Activated naive CD8-positive, alpha-beta T cell treated with anti-CD3 and anti-CD28 coated beads, Interleukin-2, amount 50 U/mL, for 16 hours (primary cell): ENCODE measurements around the gene ZBTB17.
A peak's percentile ranks its signal among the peaks of the same experiment; 100 is the strongest.

ENCODE experiments used
- DNase-seq: peaks from one replicate; pipeline ENCODE4 v3.0.0-alpha.2; 2020; ENCODE audit warnings: low read depth, low spot score

Gene ZBTB17

DNA sequence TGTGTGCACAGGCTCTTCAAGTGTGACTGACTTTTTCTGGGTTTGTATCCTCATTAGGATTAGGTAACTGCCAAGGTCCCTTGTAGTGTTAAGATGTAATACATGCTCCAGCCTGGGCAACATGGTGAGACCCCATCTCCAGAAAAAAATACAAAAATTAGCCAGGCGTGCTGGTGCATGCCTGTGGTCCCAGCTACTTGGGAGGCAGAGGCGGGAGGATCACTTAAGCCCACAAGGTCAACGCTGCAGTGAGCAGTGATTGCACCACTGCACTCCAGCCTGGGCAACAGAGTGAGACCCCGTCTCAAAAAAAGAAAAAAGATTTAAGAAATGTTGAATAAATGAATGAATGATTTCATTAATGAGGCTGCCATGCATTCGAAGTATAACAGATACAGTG lies 15.1 kb downstream of the ZBTB17 start:
- DNase-seq = no peak

DNA sequence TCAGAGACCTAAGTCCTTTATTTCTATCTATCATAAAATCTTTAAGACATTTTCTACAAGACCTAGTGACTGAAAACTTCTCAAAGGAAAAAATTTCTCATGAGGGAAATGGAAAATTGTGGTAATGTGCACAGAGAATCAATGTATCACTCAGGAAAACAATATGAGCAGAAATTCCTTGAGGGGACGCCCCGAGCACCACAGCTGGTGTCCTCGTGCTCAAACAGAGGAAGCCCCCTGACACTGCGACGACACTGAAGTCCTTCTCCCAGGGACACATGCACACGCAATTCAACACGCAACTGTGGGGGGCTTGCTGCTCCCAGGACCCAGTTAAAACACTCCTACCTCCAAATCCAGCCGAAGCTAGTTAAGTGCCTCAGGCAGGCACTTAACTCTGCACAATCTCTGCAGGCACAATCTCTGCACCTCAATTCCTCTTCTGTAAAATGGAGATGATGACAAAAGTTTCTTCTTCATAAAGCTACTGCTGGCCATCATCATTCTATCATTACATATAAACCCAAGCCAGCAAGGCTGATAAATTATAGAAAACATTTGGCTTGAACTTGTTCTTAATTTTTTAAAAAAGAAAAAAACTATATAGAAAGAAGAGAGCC lies 16.0 kb downstream of the ZBTB17 start:
- DNase-seq = no peak

DNA sequence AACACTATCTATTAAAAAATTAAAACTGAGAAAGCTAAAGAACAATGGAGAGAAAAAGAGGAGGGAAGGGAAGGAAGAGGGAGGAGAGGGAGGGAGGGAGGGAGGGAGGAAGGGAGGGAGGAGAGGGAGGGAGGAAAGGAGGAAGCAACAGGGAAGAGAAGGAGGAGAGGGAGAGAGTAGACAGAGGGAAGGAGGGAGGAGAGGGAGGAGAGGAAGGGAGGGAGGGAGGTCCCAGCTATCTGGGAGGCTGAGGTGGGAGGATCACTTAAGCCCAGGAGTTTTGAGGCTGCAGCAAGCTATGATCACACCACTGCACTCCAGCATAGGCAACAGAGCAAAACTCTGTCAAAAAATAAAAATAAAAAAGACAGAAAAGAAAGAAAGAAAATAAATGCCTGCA lies 16.5 kb downstream of the ZBTB17 start:
- no peak for DNase-seq

DNA sequence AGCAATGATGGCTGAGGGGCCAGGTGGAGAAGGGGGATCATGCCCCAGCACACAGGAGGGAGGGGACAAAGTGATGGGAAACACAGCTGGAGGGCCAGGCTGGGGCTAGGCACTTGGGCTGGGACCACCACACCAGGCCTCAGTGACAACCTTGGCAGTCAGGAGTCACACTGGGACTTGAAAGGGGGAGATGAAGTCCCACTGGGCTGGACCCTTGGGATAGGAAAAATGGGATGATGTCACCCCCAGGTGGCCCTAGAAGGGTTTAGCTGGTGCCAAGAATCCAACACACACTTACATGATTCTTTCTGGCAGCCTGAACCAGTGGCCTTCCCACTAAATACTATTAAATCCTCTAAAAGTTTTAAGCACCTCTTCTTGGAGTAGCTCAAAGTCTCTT lies 17.1 kb downstream of the ZBTB17 start:
- no peak for DNase-seq

DNA sequence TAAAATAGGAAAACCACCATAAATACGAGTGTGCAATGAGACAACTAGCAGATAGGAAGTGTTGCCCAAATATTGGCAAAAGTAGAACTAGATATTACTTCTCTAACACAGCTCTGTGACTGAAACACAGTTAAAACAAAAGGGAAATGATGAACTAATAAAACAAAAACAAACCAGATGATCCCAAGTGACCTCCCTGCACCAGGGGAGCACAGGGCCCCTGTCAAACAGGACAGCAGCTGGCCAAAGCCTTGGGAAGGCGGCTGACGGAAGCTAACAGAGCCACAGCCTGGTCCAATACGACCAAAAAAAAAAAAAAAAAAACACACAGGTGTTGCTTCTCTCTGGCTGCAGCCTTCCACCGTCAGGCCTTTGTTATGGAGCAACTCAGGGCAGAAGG lies 17.8 kb downstream of the ZBTB17 start:
- DNase-seq = no peak

DNA sequence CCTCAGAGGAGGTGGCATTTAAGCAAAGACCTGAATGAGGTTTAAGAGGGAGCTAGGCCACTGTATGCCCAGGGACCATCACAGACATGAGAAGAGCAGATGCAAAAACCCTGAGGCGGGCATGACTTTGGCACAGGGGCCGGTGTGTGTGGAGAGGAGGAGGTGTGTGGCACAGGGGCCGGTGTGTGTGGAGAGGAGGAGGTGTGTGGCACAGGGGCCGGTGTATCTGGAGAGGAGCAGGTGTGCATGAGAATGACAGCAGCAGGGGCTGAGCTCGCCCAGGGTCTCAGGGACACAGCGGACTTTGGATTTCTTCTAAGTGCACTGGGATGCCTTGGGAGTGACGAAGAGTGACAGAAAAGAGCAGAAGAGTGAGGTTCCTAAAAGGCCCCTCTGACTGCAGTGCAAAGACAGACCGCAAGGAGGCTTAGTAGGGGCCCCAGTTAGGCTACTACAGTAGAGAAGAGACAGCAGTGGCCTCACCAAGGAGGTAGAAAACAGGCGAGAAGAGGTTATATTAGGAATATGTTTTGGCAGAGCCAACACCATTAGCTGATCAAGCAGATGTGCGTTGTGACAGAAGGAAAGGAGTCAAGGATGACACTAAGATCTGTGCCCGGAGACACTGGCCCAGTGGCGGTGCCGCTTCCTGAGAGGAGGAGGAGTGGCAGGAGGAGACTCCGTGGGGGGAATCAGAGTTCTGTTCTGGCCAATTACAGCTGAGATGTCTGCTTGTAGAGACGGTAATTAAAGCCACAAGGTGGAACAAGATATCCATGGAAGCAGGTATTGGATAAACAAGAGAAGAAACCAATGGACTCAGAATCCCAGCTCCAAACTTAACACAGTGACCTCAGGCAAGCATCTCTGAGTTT lies 18.4 kb downstream of the ZBTB17 start:
- no peak for DNase-seq

DNA sequence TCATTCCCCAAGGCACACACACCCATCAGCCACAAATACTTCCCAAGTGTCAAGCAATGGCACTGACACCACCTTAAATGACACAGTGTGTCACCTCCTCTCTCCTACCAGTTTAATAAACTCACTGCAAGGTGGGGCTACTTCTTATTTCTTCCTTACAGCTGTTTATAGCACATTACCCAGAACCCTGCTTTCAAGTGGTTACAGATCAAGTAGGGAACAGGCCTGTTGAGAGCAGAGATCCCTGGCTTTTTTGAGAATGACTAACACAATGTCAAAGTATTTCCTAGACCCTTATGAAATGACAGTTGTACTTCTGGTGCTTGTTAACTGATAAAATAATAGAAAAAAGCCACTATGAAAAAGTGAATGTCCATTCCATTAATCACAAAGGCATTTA lies 19.8 kb downstream of the ZBTB17 start:
- DNase-seq = no peak

DNA sequence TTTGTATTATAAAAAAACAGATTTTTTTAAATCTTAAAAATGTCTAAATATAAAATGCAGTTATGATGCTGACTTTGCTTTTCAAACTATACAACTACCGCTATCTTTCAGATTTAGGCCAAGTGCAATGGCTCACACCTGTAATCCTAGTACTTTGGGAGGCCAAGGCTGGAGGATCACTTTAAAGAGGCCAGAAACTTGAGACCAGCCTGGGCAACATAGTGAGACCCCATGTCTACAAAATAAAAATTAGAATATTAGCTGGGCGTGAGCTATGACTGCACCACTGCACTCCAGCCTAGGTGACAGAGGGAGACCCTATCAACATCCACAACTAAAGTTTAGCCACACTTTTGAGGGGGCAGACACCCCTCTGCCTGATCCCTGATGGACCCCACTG lies 20.3 kb downstream of the ZBTB17 start:
- no peak for DNase-seq

DNA sequence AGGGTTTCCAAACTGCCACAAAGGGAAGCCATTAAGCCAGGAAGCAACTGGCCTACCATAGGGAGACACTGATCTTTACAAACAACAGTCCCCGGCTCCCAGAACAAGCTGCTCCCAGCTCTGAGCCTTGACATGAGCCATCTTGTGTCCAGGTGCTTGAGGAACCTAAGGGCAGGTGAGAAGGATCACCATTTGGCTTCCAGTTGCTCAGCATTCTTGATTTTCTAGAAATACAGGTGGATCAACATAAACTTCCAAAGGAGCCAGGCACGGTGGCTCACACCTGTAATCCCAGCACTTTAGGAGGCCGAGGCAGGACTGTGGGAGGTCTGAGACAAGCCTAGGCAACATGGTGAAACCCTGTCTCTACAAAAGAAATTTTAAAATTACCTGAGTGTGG lies 21.6 kb downstream of the ZBTB17 start:
- DNase-seq = no peak

DNA sequence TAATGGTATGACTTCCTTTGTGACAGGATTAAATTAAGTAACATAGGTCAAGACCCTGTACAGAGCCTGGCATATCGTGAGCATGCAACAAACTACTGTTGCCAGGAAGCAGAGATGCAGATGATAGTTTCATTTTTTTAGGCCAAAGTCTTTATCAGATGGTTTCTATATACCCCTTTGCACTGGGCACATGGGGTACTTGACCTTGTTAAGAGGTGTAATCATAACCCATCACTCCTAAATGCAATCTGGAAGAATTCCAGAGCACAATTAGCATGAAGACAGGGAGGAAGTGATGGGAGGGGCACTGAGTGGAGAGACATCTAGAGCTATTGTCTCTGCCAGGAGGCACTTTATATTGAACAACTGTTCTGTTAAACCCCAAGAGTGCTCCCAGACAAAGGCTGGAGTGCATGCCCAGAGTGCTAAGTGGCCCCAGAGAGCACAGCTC lies 22.1 kb downstream of the ZBTB17 start:
- DNase-seq = no peak

DNA sequence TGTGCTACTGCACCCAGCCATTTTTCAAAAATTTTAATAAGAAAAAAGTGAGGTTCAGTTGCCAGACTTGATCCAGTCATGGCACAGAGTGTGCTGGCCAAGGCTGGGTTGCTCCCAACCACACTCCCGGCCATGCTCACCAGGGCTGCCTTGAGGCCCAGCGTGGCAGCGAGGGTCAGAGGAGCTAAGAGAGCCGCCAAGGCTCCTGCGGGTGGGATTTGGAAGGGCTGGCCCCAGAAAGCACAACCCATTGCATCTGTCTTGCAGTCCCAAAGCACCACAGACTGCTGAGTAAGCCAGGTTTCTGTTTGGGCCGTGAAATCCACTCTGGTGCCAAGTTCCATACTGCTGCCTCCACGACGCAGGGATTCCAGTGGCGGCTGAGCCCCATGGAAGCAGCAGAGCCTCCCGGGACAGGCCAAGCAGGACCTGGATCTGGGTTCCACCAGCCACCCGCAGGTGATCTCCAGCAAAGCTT lies 22.6 kb downstream of the ZBTB17 start:
- no peak for DNase-seq

DNA sequence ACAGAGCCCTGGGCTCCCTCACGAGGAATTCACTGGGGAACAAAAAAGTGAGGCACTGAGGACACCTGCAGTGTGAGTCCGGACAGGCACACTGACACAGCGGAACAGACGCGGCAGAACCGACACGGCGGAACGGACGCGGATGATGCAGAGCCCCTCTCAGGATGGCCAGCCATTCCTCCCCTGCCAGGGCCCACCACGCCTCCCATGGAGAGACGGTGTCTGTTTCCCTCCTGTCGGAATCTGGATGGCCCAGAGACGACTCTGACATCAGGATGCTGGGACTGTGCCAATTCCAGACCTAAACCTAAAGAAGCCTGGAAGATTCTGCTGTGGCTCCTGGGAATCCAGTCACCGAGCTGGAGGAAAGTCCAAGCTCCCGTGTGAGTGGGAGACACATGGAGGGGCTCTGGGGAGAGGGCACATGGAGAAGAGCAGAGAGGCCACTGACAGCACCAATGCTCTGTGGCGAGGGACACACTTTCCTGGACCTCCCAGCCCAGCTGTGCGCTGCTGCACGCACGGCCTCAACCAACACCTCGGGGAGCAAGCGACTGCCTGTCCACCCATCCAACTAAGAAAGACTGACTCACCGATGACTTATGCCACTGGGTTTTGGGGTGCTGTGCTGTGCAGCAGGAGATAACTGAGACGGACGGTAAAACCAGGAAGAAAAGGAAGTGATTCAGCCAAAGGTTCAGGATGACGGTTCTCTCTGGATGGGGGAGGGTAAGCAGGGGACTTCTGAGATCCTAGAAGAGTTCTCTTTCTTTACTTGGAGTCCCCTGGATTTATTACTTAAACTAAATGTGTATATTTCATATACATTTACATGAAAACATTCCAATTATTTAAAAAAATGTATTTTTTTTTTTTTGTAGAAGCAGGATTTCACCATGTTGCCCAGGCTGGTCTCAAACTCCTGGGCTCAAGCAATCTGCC lies 23.3 kb downstream of the ZBTB17 start:
- no peak for DNase-seq

DNA sequence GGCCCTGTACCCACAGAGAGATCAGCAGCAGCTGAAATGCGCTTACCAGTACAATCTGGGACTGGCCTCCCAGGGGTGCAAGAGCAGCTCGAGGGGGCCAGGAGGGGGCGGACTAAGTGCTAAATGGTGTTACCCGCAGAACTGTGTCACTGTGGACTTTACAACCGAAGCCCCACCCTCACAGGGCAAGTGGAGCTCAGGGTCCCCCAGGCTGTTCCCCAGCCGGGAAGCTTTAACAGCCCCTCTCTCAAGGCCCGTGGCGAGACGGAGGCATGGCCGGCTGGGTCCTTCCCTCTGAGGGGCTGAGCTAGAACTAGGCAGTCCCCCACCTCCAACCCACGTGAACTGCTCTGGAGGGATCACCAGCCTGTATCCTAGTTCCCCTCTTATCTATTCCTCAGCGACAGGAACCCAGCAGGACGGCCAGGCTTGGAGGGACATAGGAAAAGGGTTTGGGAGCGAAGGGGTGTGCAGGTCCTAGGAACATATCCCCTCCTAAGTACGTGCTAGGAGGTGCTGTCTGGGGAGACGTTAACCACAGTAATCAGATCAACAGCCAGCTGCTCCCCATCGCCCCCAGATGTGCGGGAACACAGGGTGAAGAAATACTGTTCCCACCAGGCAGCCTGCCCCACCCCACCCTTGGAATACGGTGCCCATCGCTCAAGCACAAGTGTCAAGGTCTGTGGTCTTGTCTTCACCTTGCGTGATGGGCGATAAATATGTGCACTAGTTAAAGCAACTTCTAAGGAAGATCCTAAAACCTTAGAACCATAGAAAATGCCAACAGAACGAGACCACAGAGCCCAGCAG lies 24.4 kb downstream of the ZBTB17 start:
- no peak for DNase-seq

DNA sequence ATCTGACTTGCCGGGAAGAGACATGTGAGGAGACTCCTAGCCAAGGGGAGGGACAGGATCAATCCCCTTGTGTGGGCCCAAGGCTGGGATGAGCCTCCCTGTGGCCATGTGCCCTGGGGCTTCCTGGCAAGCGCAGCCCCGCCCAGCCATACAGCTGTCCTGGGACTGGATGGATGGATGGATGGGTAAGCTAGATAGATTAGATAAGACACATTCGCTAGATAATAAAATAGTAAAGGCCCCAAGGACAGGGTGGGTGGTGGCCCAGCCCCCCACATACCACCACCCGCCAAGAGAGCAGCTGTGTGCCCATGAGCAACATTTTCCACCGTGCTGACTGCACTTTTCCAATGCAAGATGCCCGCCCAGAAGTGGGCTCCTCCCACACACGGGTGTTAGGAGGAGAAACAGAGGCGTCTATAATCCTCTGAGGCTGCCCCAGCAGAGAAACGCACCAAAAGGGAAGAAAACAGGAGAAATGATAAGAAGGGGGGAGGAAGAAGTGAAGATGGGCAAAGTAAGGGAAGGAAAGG lies 25.1 kb downstream of the ZBTB17 start:
- DNase-seq = peak; percentile 67

DNA sequence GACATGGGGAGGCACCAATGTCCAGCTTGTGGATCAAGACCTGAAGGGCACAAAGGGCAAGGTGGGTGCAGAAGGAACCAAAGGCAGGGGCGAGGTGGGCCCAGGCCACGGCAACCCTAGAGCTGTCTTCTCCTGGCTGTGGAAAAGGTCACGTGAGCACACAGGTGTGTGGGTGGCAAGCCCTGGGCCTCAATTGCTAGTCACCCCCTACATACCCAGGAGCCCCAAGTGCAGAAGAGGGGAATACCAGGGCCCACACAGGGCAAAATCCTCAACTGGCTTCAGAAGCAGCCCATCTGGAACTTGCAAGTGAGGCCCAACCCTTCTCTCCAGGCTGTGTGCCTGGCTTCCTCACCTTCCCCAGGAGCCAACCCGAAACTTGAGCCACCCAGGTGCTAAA lies 25.6 kb downstream of the ZBTB17 start:
- no peak for DNase-seq

DNA sequence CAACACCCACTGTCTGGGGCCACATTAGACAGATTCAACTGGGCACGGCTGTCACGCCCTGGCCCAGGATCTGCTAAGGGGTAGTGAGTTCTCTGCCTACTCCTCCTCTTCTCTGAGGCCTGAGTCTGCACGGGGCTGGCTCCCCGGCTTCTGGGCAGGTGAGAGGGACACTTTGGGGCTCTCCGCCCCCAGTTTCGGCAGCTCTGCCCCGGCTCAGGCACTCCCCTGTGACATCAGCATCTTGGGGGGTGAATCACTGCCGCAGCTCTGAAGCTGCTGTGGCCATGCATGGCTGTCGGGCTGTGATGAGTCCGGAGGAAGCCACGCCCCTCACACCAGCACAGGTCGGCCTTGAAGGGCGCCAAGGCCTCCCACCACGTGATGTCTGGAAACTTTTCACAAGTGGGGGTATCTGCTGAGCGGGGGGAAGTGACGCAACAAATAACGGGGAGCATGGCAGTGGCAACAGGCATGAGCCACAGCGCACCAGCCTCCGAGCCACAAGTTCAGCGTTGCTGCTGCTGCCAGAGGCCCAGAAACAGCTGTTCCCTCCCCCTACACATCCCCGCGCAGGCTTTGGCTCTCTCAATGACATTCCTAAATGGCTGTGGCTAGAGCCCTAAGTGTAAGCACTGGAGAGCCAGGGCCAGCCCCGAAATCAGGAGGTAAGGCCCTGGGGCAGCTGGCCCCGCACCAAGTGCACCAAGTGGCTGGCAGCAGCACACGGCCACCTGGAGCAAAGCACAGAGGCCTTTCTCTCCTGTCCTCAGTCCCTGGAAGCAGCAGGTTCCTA lies 26.3 kb downstream of the ZBTB17 start:
- peak; percentile 39 for DNase-seq

DNA sequence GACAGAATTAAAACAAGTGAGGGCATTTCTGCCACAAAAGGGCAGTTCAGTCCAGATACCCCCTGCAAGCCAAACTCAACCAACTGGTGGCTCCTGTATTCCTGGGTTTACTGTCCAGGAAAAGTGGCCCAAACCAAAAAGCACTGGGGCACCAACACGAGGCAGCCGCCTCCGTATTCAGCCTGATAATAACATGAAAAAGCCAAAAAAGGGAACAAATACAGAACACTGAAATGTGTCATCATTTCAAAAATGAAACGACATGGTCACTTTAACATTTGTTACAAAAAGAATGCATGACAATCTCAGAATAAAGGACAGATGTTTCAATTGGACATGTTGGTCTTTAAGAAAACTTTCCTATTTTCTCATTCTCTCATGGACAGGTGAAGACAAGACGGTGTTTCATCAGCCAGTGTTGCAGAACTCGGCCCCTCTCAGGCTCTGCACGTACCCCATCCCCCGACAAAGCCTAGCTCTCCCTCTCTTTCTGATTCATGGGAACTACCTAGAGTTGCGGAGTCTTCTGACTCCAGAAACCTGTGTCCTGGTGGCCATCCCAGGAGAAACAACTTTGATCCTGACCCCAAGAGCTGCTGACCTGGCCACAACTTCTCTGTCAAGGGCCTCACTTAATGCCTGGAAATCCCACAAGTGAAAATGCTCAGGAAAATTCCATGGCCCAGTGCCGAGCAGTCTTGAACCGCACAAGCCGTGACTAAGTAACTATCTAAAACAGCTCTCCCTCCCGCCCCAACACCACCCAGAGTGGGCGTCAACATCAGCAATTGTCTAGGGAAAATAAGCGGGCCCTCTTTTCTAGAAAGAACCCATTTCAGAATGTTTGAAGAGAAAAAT lies 27.1 kb downstream of the ZBTB17 start:
- DNase-seq = no peak

DNA sequence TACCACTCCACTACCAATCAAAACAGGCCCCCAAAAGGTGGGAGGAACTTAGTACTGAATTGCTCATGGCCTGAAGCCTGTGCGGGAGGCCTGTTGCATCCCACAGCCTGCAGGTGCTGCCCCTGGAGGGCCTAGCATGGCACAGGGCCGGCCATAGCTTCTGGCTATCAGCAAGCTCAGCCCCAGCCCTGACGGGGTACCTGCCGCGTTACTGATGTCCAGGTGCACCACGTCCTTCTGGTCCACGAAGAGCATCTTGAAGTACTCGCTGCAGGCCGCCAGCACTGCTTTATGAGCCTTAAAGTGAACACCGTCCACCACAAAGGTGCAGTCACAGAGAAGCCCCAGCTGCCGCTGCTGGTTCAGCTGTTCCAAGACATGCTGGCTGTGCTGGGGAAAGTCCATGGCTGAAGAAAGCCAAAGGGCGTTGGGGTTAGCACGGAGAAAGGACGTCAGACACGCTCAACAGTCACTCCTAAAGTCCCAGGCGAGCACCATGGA lies 27.8 kb downstream of the ZBTB17 start:
- DNase-seq = no peak
